HepG2 (cell line): Measurements from ENCODE around the gene MAML1. TPM values are rescaled to one million over a fixed set of nuclear protein-coding genes. Genes with fewer than 3 reads are reported as not detected.

Experiments
- ATAC-seq: fragments of 200-7000 bp; cut with Tn5 transposase; 3 replicates; pipeline ENCODE4 v1.9.1; 2020; ENCODE audit warnings: mild to moderate bottlenecking, moderate library complexity
- BruUV-seq: library from RNA; stranded (reverse); fragments of 400-500 nt; replicated peaks from 2 replicates; lab custom pipeline; 2021; lab: Mats Ljungman, UMichigan
- CTCF ChIA-PET: fragments of 300-600 bp; formaldehyde crosslinking; extraction: SDS; loops from one replicate; lab custom pipeline; 2021; ENCODE audit warnings: low total read pairs, inconsistent platforms, low intra/inter-chr PET ratio; lab: Yijun Ruan, JAX
- POLR2A ChIA-PET: fragments of 350-600 bp; sonication (Branson Sonifier 250); formaldehyde crosslinking; loops from one replicate; lab custom pipeline; 2020; ENCODE audit warnings: antibody characterized with exemption, inconsistent platforms; lab: Yijun Ruan, JAX
- DNase-seq: peaks from one replicate; pipeline ENCODE4 v3.0.0-alpha.2; 2015; ENCODE audit warnings: low spot score
- FAIRE-seq: peaks from 3 replicates; lab custom pipeline; 2011; peaks lifted over from hg19 to GRCh38; lab: Jason Lieb, UNC
- H2AFZ ChIP-seq: one replicate; pipeline ENCODE4 v1.6.1; 2011; ENCODE audit warnings: low read length, inconsistent platforms
- H3K27ac ChIP-seq: fragments of 300-600 bp; 3 replicates; pipeline ENCODE4 v1.8.0; 2011; ENCODE audit warnings: mixed run types, mild to moderate bottlenecking, mixed read lengths, low read length, inconsistent platforms; ENCODE audit not compliant: insufficient read depth; ENCODE audit errors: extremely low read length
- H3K27me3 ChIP-seq, 2 experiments: fragments of 200-600 bp in 1 of 2; 2 replicates in 1 of 2; 3 replicates in 1 of 2; pipeline versions ENCODE4 v1.6.0 to v1.8.0; 2011; ENCODE audit warnings: low read length in 2 of 2, mild to moderate bottlenecking in 2 of 2, moderate library complexity in 2 of 2, inconsistent platforms in 1 of 2; ENCODE audit not compliant: insufficient read depth in 2 of 2, control insufficient read depth in 1 of 2
- H3K36me3 ChIP-seq, 2 experiments: fragments of 200-600 bp in 1 of 2; replicated peaks in 1 of 2; 2 replicates in 1 of 2; 3 replicates in 1 of 2; pipeline versions ENCODE4 v1.5.1 to v1.8.0; 2011; ENCODE audit warnings: low read length in 2 of 2, inconsistent platforms in 1 of 2; ENCODE audit not compliant: insufficient read depth in 2 of 2, control insufficient read depth in 1 of 2
- H3K4me1 ChIP-seq: 2 replicates; pipeline ENCODE4 v1.5.1; 2012; ENCODE audit warnings: low read length, inconsistent platforms; ENCODE audit not compliant: insufficient read depth
- H3K4me2 ChIP-seq: 2 replicates; pipeline ENCODE4 v1.6.0; 2011; ENCODE audit warnings: low read depth, low read length, inconsistent platforms
- H3K4me3 ChIP-seq, 3 experiments: fragments of 200-600 bp in 1 of 3; sonication (generic), shearing (Covaris generic) in 1 of 3; replicated peaks in 1 of 3; 2 replicates each; pipeline ENCODE4 v1.5.1; 2011 to 2016; ENCODE audit warnings: low read length in 3 of 3, inconsistent platforms in 2 of 3, low read depth in 2 of 3, mild to moderate bottlenecking in 2 of 3, control low read depth in 1 of 3, mixed read lengths in 1 of 3; ENCODE audit not compliant: insufficient read depth in 1 of 3
- H3K79me2 ChIP-seq: one replicate; pipeline ENCODE4 v1.6.1; 2011; ENCODE audit warnings: low read length, inconsistent platforms; ENCODE audit not compliant: insufficient read depth
- H3K9ac ChIP-seq: 2 replicates; pipeline ENCODE4 v1.6.0; 2011; ENCODE audit warnings: mild to moderate bottlenecking, low read depth, low read length, inconsistent platforms; ENCODE audit not compliant: insufficient read depth
- H3K9me3 ChIP-seq: 2 replicates; pipeline ENCODE4 v1.5.1; 2012; ENCODE audit warnings: mild to moderate bottlenecking, low read length
- H4K20me1 ChIP-seq: 2 replicates; pipeline ENCODE4 v1.6.0; 2011; ENCODE audit warnings: inconsistent platforms, mild to moderate bottlenecking, low read length, moderate library complexity; ENCODE audit not compliant: insufficient read depth
- FOXM1 ChIP-seq: sonication (generic); formaldehyde crosslinking; IDR thresholded peaks from 2 replicates; pipeline ENCODE4 v1.5.0; 2020; ENCODE audit warnings: missing genetic modification reagents
- GTF2F1 ChIP-seq: fragments of 150-350 bp; IDR thresholded peaks from 2 replicates; pipeline ENCODE4 v1.6.1; 2014; ENCODE audit warnings: low read length
- MATR3 ChIP-seq: sonication (generic); formaldehyde crosslinking; IDR thresholded peaks from 2 replicates; pipeline ENCODE4 v1.4.0; 2020; ENCODE audit warnings: missing genetic modification reagents
- PITX1 ChIP-seq: sonication (generic); formaldehyde crosslinking; IDR thresholded peaks from 2 replicates; pipeline ENCODE4 v1.5.1; 2020; ENCODE audit warnings: mild to moderate bottlenecking, missing genetic modification reagents
- REPIN1 ChIP-seq: sonication (generic); formaldehyde crosslinking; IDR thresholded peaks from 2 replicates; pipeline ENCODE4 v1.8.0; 2022; ENCODE audit warnings: missing genetic modification reagents, low read depth, mild to moderate bottlenecking, borderline replicate concordance
- TGIF2 ChIP-seq: IDR thresholded peaks from 2 replicates; pipeline ENCODE4 v1.6.1; 2016; ENCODE audit warnings: control low read depth, missing compliant biosample characterization
- UBTF ChIP-seq: sonication (generic); formaldehyde crosslinking; IDR thresholded peaks from 2 replicates; pipeline ENCODE4 v1.4.0; 2020; ENCODE audit warnings: mild to moderate bottlenecking, missing genetic modification reagents
- ZNF263 ChIP-seq: sonication (generic); formaldehyde crosslinking; IDR thresholded peaks from 2 replicates; pipeline ENCODE4 v1.4.0; 2020; ENCODE audit warnings: missing genetic modification reagents
- ZNF337 ChIP-seq: sonication (generic); formaldehyde crosslinking; IDR thresholded peaks from 2 replicates; pipeline ENCODE4 v1.5.1; 2020; ENCODE audit warnings: missing genetic modification reagents, low read depth, mild to moderate bottlenecking, borderline replicate concordance
- ZNF724P ChIP-seq: sonication (generic); formaldehyde crosslinking; IDR thresholded peaks from 2 replicates; pipeline ENCODE4 v1.8.0; 2022; ENCODE audit warnings: missing genetic modification reagents, borderline replicate concordance
- ZNF816 ChIP-seq: sonication (generic); formaldehyde crosslinking; IDR thresholded peaks from 2 replicates; pipeline ENCODE4 v1.8.0; 2022; ENCODE audit warnings: missing genetic modification reagents, mild to moderate bottlenecking, borderline replicate concordance
- ZSCAN31 ChIP-seq: sonication (generic); formaldehyde crosslinking; IDR thresholded peaks from 2 replicates; pipeline ENCODE4 v1.5.0; 2020; ENCODE audit warnings: low read depth, mild to moderate bottlenecking, missing genetic modification reagents
- WGBS: methylation state at CpG from one replicate; pipeline ENCODE4 v1.1.6; 2017; ENCODE audit warnings: low lambda C conversion rate; 5-methylcytosine and 5-hydroxymethylcytosine counted together
- in situ Hi-C: cut with HindIII; loops from 2 replicates; pipeline ENCODE4 v1.10.0; 2017; ENCODE audit warnings: low pct_unique_long_range_greater_than_20kb; ENCODE audit not compliant: extremely low pct_ligation_motif_present
- intact Hi-C: fragments of 100-400 bp; cut with micrococcal nuclease; formaldehyde crosslinking; loops from one replicate; pipeline ENCODE4 v1.10.0; 2022; ENCODE audit not compliant: unreplicated experiment
- polyA plus RNA-seq, 8 experiments: library from polyadenylated mRNA; depleted of rRNA in 3 of 8; stranded (reverse) in 7 of 8; unstranded in 1 of 8; fragments of >200 nt; fragmentation: Illumina TruSeq in 4 of 8; extraction: Trizol in 4 of 8; gene quantifications; 2 replicates each; pipeline versions ENCODE4 v1.2.1 to v1.2.3, GENCODE V29; 2011 to 2016; ENCODE audit warnings: low read depth in 4 of 8, missing spikeins in 1 of 8, mixed read lengths in 1 of 8; ENCODE audit not compliant: insufficient read depth in 1 of 8
- total RNA-seq, 5 experiments: library from RNA; depleted of rRNA; stranded (reverse); fragments of >200 nt; fragmentation: Illumina TruSeq; extraction: Trizol; gene quantifications; 2 replicates each; pipeline ENCODE4 v1.2.3, GENCODE V29; 2016; ENCODE audit warnings: low read depth in 1 of 5
- TF ChIP-seq, protein P1 (sequence below): sonication (generic); formaldehyde crosslinking; IDR thresholded peaks from 2 replicates; pipeline ENCODE4 v1.4.0; 2020; ENCODE audit warnings: missing genetic modification reagents, mild to moderate bottlenecking, borderline replicate concordance

MAML1 gene
- total and polyA plus RNA-seq, 2 of the 13 experiments (the other 11 are each of a cell fraction or from before 2014, with no cell fraction given): 10.0 to 10.8 TPM

DNA sequence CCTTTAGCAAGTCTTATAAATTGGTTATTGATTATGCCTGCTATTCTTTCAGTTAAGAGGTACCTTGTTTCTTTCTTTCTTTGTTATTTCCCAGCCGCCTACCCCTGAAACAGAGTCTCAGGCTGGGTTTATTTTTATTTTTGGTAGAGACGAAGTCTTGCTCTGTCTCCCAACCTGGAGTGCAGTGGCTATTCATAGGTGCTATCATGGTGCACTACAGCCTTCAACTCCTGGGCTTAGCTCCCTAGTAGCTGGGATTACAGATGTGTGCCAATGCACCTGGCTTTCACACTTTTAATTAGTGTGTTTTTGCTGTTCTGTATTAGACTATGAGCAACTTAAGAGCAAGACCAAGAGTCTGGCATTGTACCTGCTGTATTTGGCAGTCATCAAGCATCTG, 14.2 kb downstream of the MAML1 start:
- intact Hi-C loops: no loop called here
- POLR2A ChIA-PET: no interaction called here
- no peak for DNase-seq
- CTCF ChIA-PET: no interaction called here
- H3K27ac ChIP-seq: no peak overlapping the region
- 96% methylated on average over 2 of the region's 2 CpGs for WGBS
- no peaks in the 10 kb centered on the region for H3K4me1 ChIP-seq
- H3K4me2 ChIP-seq: no peak overlapping the region
- BruUV-seq: no TSS peak
- in situ Hi-C loops: no loop called here
- no peak overlapping the region for H2AFZ ChIP-seq
- H3K4me3 ChIP-seq: no peak overlapping the region
- H3K36me3 ChIP-seq: peaks cover 3 to 19% of the 10 kb centered on the region in 2 experiments; a peak in 3 of 5 replicates
- no peak for ATAC-seq
- H4K20me1 ChIP-seq: no peaks in the 10 kb centered on the region; the same call in 1 of the 2 replicates
- TF ChIP-seq ZNF816 (CRISPR knock-in tag): no peak
- TF ChIP-seq FOXM1 (CRISPR knock-in tag): no peak
- TF ChIP-seq ZNF263 (CRISPR knock-in tag): no peak
- no peak for TF ChIP-seq MATR3 (CRISPR knock-in tag)
- no peak for TF ChIP-seq ZSCAN31
- no peak for TF ChIP-seq TGIF2 (CRISPR knock-in tag)
- TF ChIP-seq GTF2F1: no peak
- H3K79me2 ChIP-seq: peaks cover 79% of the 10 kb centered on the region
- H3K9me3 ChIP-seq: no peaks in the 10 kb centered on the region
- no peak for FAIRE-seq
- H3K9ac ChIP-seq: no peak overlapping the region
- no peaks in the 10 kb centered on the region for H3K27me3 ChIP-seq

DNA sequence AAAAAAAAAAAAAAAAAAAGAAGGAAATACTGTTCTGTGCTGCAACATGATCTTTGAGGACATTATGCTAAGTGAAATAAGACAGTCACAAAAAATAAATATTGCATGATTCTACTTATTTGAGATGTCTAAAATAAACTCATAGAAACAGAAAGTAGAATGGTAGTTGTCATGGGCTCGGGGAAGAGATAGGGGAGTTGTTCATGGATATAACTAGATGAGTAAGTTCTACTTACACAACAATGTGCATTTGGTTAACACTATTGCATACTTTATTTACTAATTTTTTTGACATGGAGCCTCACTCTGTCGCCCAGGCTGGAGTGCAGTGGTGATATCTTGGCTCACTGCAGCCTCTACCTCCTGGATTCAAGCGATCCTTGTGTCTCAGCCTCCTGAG, 15.2 kb downstream of the MAML1 start:
- in situ Hi-C loops: no loop called here
- H3K36me3 ChIP-seq: peaks cover 3 to 19% of the 10 kb centered on the region in 2 experiments; a peak in 3 of 5 replicates
- DNase-seq (no peak), ATAC-seq (no peak), FAIRE-seq (no peak)
- ChIA-PET CTCF (no interaction called here), POLR2A (no interaction called here)
- intact Hi-C loops: no loop called here
- H3K9me3 ChIP-seq: no peaks in the 10 kb centered on the region
- H2AFZ ChIP-seq: no peak overlapping the region
- no peak overlapping the region for H3K9ac ChIP-seq
- no peaks in the 10 kb centered on the region for H3K27me3 ChIP-seq
- no peak overlapping the region for H3K27ac ChIP-seq
- no peaks in the 10 kb centered on the region; the same call in 1 of the 2 replicates for H4K20me1 ChIP-seq
- no TSS peak for BruUV-seq
- no peak overlapping the region for H3K4me2 ChIP-seq
- peaks cover 74% of the 10 kb centered on the region for H3K79me2 ChIP-seq
- H3K4me1 ChIP-seq: no peaks in the 10 kb centered on the region
- no peak overlapping the region for H3K4me3 ChIP-seq
- 98% methylated on average over 3 of the region's 3 CpGs for WGBS
- TF ChIP-seq, protein P1, sequence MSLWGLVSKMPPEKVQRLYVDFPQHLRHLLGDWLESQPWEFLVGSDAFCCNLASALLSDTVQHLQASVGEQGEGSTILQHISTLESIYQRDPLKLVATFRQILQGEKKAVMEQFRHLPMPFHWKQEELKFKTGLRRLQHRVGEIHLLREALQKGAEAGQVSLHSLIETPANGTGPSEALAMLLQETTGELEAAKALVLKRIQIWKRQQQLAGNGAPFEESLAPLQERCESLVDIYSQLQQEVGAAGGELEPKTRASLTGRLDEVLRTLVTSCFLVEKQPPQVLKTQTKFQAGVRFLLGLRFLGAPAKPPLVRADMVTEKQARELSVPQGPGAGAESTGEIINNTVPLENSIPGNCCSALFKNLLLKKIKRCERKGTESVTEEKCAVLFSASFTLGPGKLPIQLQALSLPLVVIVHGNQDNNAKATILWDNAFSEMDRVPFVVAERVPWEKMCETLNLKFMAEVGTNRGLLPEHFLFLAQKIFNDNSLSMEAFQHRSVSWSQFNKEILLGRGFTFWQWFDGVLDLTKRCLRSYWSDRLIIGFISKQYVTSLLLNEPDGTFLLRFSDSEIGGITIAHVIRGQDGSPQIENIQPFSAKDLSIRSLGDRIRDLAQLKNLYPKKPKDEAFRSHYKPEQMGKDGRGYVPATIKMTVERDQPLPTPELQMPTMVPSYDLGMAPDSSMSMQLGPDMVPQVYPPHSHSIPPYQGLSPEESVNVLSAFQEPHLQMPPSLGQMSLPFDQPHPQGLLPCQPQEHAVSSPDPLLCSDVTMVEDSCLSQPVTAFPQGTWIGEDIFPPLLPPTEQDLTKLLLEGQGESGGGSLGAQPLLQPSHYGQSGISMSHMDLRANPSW (CRISPR knock-in tag): no peak
- TF ChIP-seq PITX1: no peak
- no peak for TF ChIP-seq UBTF
- TF ChIP-seq ZNF337 (CRISPR knock-in tag): no peak
- no peak for TF ChIP-seq REPIN1 (CRISPR knock-in tag)
- no peak for TF ChIP-seq ZNF724P
